ENCODE measurements around the gene CAB39.

The CAB39 gene

DNA sequence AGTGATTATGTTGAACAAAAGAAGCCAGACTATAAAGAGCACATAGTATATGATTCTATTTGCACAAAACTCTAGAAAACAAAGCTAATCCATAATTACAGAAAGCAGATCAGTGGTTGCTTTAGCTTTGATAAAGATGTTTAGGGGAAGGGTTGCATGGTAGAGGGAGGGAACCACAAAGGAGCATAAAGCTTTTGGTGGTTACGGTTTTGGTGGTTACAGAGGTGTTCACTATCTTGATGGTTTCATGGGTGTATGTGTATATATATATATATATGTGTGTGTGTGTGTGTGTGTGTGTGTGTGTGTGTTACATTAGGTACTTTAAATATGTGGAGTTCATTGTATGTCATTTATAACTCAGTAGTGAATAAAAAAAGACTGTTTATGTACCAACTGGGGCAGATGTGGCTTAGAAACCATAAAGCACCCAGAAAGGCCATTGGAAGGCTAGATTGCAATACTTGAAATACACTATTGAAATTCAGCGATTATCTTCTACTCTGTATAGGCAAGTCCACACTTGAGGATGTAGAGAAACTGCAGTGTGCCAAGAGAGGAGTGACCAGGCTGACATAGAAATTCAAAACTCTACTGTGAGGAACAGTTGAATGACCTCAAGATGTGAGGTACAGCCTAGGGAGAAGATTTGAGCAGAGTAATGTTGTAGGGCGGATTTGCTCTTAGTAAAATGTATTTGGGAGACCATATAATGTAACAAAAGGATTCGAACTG, 60.6 kb downstream of the CAB39 start:
- Histone ChIP-seq H3K79me2 (ENCODE audit: insufficient read depth, low read length) (peaks cover 30% of the 10 kb centered on the region; the same call in 1 of the 2 replicates), H3K4me3 (ENCODE audit: low read depth in 1 of 2, low read length in 2 of 2) (no peak overlapping the region), H3K4me2 (ENCODE audit: insufficient read depth, low read length) (no peak overlapping the region), H3K36me3 (ENCODE audit: insufficient read depth, low read length) (peaks cover 16% of the 10 kb centered on the region; the same call in 1 of the 2 replicates), H3K4me1 (ENCODE audit: insufficient read depth, low read length) (no peaks in the 10 kb centered on the region), H3K27ac (ENCODE audit: low read length) (no peak overlapping the region), H3K9ac (ENCODE audit: low read depth, low read length) (no peak overlapping the region), H4K20me1 (ENCODE audit: insufficient read depth, low read length) (peaks cover 3% of the 10 kb centered on the region), H2AFZ (ENCODE audit: low read depth, low read length) (no peak overlapping the region), H3K27me3 (ENCODE audit: insufficient read depth, low read length, poor library complexity) (no peaks in the 10 kb centered on the region), H3K9me3 (ENCODE audit: insufficient read depth, low read length, severe bottlenecking) (no peaks in the 10 kb centered on the region)
- TF ChIP-seq, protein P1, sequence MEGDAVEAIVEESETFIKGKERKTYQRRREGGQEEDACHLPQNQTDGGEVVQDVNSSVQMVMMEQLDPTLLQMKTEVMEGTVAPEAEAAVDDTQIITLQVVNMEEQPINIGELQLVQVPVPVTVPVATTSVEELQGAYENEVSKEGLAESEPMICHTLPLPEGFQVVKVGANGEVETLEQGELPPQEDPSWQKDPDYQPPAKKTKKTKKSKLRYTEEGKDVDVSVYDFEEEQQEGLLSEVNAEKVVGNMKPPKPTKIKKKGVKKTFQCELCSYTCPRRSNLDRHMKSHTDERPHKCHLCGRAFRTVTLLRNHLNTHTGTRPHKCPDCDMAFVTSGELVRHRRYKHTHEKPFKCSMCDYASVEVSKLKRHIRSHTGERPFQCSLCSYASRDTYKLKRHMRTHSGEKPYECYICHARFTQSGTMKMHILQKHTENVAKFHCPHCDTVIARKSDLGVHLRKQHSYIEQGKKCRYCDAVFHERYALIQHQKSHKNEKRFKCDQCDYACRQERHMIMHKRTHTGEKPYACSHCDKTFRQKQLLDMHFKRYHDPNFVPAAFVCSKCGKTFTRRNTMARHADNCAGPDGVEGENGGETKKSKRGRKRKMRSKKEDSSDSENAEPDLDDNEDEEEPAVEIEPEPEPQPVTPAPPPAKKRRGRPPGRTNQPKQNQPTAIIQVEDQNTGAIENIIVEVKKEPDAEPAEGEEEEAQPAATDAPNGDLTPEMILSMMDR (IDR thresholded peaks at IDR 0.05; ENCODE audit: borderline replicate concordance, extremely low read depth, low read length, poor library complexity, severe bottlenecking) = no peak
- TF ChIP-seq EZH2 (IDR thresholded peaks at IDR 0.05; ENCODE audit: borderline replicate concordance, low read depth, low read length, severe bottlenecking) = no peak
- ATAC-seq (ENCODE audit: insufficient read depth, low read depth) (peak; percentile 55), DNase-seq (no peak)

DNA sequence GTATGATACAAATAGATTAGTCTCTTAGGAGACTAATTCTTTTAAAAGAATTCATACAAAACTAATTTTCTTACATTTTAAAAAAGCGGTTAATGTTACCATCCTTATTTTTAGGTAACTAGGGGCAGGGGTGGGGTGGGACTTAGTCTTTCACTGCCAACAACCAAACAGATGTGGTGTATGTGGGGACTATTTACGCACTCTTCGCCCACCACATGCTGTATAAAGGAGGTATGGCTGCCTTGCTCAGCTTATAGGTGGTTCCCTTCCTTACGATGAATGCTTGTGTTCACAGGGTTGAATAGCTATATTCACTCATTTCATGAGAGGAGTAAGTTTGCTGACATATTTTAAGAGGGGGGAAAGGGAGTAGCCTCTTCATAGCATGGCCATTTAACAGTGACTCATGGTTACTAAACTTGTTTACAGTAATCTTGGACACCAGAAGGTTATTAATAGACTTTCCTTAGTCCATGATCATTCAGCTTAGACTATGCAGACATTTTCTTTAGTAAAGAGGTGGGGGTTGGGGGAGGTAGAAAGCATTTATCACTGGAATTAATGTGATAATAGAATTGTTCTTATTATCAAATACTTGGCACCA, 61.8 kb downstream of the CAB39 start:
- Histone ChIP-seq H3K4me2 (ENCODE audit: insufficient read depth, low read length) (no peak overlapping the region), H3K27ac (ENCODE audit: low read length) (no peak overlapping the region), H3K4me3 (ENCODE audit: low read depth in 1 of 2, low read length in 2 of 2) (no peak overlapping the region), H3K36me3 (ENCODE audit: insufficient read depth, low read length) (peaks cover 21% of the 10 kb centered on the region; the same call in 1 of the 2 replicates), H3K9me3 (ENCODE audit: insufficient read depth, low read length, severe bottlenecking) (no peaks in the 10 kb centered on the region), H3K9ac (ENCODE audit: low read depth, low read length) (no peak overlapping the region), H3K4me1 (ENCODE audit: insufficient read depth, low read length) (no peaks in the 10 kb centered on the region), H2AFZ (ENCODE audit: low read depth, low read length) (no peak overlapping the region), H3K27me3 (ENCODE audit: insufficient read depth, low read length, poor library complexity) (no peaks in the 10 kb centered on the region), H3K79me2 (ENCODE audit: insufficient read depth, low read length) (peaks cover 36% of the 10 kb centered on the region), H4K20me1 (ENCODE audit: insufficient read depth, low read length) (peaks cover 8% of the 10 kb centered on the region)
- DNase-seq = no peak
- no peak for ATAC-seq (ENCODE audit: insufficient read depth, low read depth)
- TF ChIP-seq, protein P1 (IDR thresholded peaks at IDR 0.05; ENCODE audit: borderline replicate concordance, extremely low read depth, low read length, poor library complexity, severe bottlenecking) = no peak
- no peak for TF ChIP-seq EZH2 (IDR thresholded peaks at IDR 0.05; ENCODE audit: borderline replicate concordance, low read depth, low read length, severe bottlenecking)

DNA sequence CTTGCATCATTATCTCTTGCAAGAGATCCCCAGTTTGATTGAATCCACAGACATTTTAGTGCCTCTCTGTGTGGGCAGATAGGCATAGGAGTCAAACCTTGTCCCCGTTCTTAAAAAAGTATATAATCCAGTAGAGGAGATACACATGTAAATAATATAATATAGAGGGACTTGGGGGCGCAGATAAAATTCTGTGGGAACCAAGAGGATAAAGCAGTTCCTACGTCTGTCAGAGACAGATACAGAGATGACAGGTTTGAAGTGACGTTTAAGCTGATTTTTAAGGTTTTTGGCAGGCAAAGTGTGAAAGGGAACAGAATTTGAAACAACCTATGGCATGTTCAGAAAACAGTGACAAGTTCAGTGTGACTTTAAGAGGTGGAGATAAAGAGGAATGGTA, 63.1 kb downstream of the CAB39 start:
- Histone ChIP-seq H3K4me3 (ENCODE audit: low read depth in 1 of 2, low read length in 2 of 2) (no peak overlapping the region), H3K9ac (ENCODE audit: low read depth, low read length) (no peak overlapping the region), H3K4me1 (ENCODE audit: insufficient read depth, low read length) (no peaks in the 10 kb centered on the region), H3K9me3 (ENCODE audit: insufficient read depth, low read length, severe bottlenecking) (no peaks in the 10 kb centered on the region), H4K20me1 (ENCODE audit: insufficient read depth, low read length) (peaks cover 10% of the 10 kb centered on the region), H3K27me3 (ENCODE audit: insufficient read depth, low read length, poor library complexity) (no peaks in the 10 kb centered on the region), H3K36me3 (ENCODE audit: insufficient read depth, low read length) (peaks cover 23% of the 10 kb centered on the region; the same call in 1 of the 2 replicates), H3K79me2 (ENCODE audit: insufficient read depth, low read length) (peaks cover 47% of the 10 kb centered on the region), H3K4me2 (ENCODE audit: insufficient read depth, low read length) (no peak overlapping the region), H3K27ac (ENCODE audit: low read length) (no peak overlapping the region), H2AFZ (ENCODE audit: low read depth, low read length) (no peak overlapping the region)
- no peak for DNase-seq
- no peak for ATAC-seq (ENCODE audit: insufficient read depth, low read depth)
- TF ChIP-seq, protein P1 (IDR thresholded peaks at IDR 0.05; ENCODE audit: borderline replicate concordance, extremely low read depth, low read length, poor library complexity, severe bottlenecking) = no peak
- TF ChIP-seq EZH2 (IDR thresholded peaks at IDR 0.05; ENCODE audit: borderline replicate concordance, low read depth, low read length, severe bottlenecking) = no peak
